Activated naive CD8-positive, alpha-beta T cell treated with anti-CD3 and anti-CD28 coated beads, Interleukin-2, amount 50 U/mL, for 24 hours (primary cell): ENCODE results near the gene ARSB.
"Not testable (repeated sequence)": the region's sequence is repeated elsewhere in the genome, so short reads cannot be mapped to it uniquely, and the experiment has no call there.

Source experiments
- ATAC-seq: fragments of 150-1000 bp; cut with Tn5 transposase; one replicate; pipeline ENCODE4 v1.10.0; 2021
- DNase-seq: peaks from one replicate; pipeline ENCODE4 v3.0.0; 2021
- H3K27ac Mint-ChIP-seq: one replicate; pipeline ENCODE4 v1.8.0; 2021; ENCODE audit warnings: mild to moderate bottlenecking, mixed read lengths
- H3K27me3 Mint-ChIP-seq: one replicate; pipeline ENCODE4 v1.8.0; 2021; ENCODE audit warnings: mixed read lengths
- H3K36me3 Mint-ChIP-seq: one replicate; pipeline ENCODE4 v1.8.0; 2021; ENCODE audit warnings: low read depth, mixed read lengths
- H3K4me1 Mint-ChIP-seq: one replicate; pipeline ENCODE4 v1.8.0; 2021; ENCODE audit warnings: mixed read lengths
- H3K4me3 Mint-ChIP-seq: one replicate; pipeline ENCODE4 v1.8.0; 2021; ENCODE audit warnings: mild to moderate bottlenecking, moderate library complexity, mixed read lengths
- H3K9me3 Mint-ChIP-seq: one replicate; pipeline ENCODE4 v1.8.0; 2021; ENCODE audit warnings: mixed read lengths

The ARSB gene

GRCh38 chr5:78777901-78778300, 207.2 kb downstream of the ARSB start:
- DNase-seq (no peak), ATAC-seq (no peak)
- Mint-ChIP-seq H3K9me3 (no peaks in the 10 kb centered on the region), H3K27me3 (no peaks in the 10 kb centered on the region), H3K4me1 (peaks cover 7% of the 10 kb centered on the region), H3K36me3 (peaks cover 20% of the 10 kb centered on the region), H3K4me3 (no peak overlapping the region), H3K27ac (no peak overlapping the region)

- ATAC-seq (peak; percentile 81), DNase-seq (no peak)
- Mint-ChIP-seq H3K4me3 (no peak overlapping the region), H3K27ac (no peak overlapping the region), H3K9me3 (no peaks in the 10 kb centered on the region), H3K4me1 (peaks cover 10% of the 10 kb centered on the region), H3K36me3 (peaks cover 19% of the 10 kb centered on the region), H3K27me3 (no peaks in the 10 kb centered on the region)
Observed at GRCh38 chr5:78776637-78777036, 208.5 kb downstream of the ARSB start.

GRCh38 chr5:78773655-78774054, 211.5 kb downstream of the ARSB start:
- no peak overlapping the region for H3K4me3 Mint-ChIP-seq
- no peaks in the 10 kb centered on the region for H3K36me3 Mint-ChIP-seq
- no peak for ATAC-seq
- H3K9me3 Mint-ChIP-seq, result no peaks in the 10 kb centered on the region
- no peaks in the 10 kb centered on the region for H3K27me3 Mint-ChIP-seq
- no peak for DNase-seq
- H3K27ac Mint-ChIP-seq, result no peak overlapping the region
- H3K4me1 Mint-ChIP-seq, result peaks cover 19% of the 10 kb centered on the region

- Mint-ChIP-seq H3K4me1 (peaks cover 17% of the 10 kb centered on the region), H3K27me3 (no peaks in the 10 kb centered on the region), H3K4me3 (no peak overlapping the region), H3K9me3 (no peaks in the 10 kb centered on the region), H3K27ac (no peak overlapping the region), H3K36me3 (no peaks in the 10 kb centered on the region)
- ATAC-seq, result no peak
- DNase-seq, result no peak
Observed at GRCh38 chr5:78771260-78772205, 213.6 kb downstream of the ARSB start.

- ATAC-seq, result no peak
- Mint-ChIP-seq H3K4me1 (peaks cover 12% of the 10 kb centered on the region), H3K4me3 (no peak overlapping the region), H3K36me3 (no peaks in the 10 kb centered on the region), H3K27me3 (no peaks in the 10 kb centered on the region), H3K9me3 (no peaks in the 10 kb centered on the region), H3K27ac (no peak overlapping the region)
- no peak for DNase-seq
Observed at GRCh38 chr5:78768781-78769380, 216.2 kb downstream of the ARSB start.

- no peak for DNase-seq
- Mint-ChIP-seq H3K4me3 (no peak overlapping the region), H3K27me3 (no peaks in the 10 kb centered on the region), H3K27ac (no peak overlapping the region), H3K4me1 (peaks cover 10% of the 10 kb centered on the region), H3K9me3 (no peaks in the 10 kb centered on the region), H3K36me3 (no peaks in the 10 kb centered on the region)
- ATAC-seq, result no peak
Observed at GRCh38 chr5:78766412-78766762, 218.7 kb downstream of the ARSB start.

GRCh38 chr5:78765756-78766411, 219.2 kb downstream of the ARSB start:
- no peaks in the 10 kb centered on the region for H3K27me3 Mint-ChIP-seq
- H3K4me3 Mint-ChIP-seq, result no peak overlapping the region
- ATAC-seq (no peak), DNase-seq (no peak)
- no peak overlapping the region for H3K27ac Mint-ChIP-seq
- peaks cover 7% of the 10 kb centered on the region for H3K4me1 Mint-ChIP-seq
- H3K36me3 Mint-ChIP-seq, result no peaks in the 10 kb centered on the region
- H3K9me3 Mint-ChIP-seq, result no peaks in the 10 kb centered on the region

- H3K9me3 Mint-ChIP-seq, result no peaks in the 10 kb centered on the region
- peaks cover 7% of the 10 kb centered on the region for H3K4me1 Mint-ChIP-seq
- H3K4me3 Mint-ChIP-seq, result no peak overlapping the region
- no peaks in the 10 kb centered on the region for H3K27me3 Mint-ChIP-seq
- no peaks in the 10 kb centered on the region for H3K36me3 Mint-ChIP-seq
- no peak overlapping the region for H3K27ac Mint-ChIP-seq
- no peak for DNase-seq
- no peak for ATAC-seq
Observed at GRCh38 chr5:78765116-78765515, 220.0 kb downstream of the ARSB start.

GRCh38 chr5:78763659-78764189, 221.4 kb downstream of the ARSB start:
- DNase-seq (no peak), ATAC-seq (no peak)
- peaks cover 8% of the 10 kb centered on the region for H3K4me1 Mint-ChIP-seq
- H3K27ac Mint-ChIP-seq, result no peak overlapping the region
- H3K27me3 Mint-ChIP-seq, result no peaks in the 10 kb centered on the region
- H3K36me3 Mint-ChIP-seq, result no peaks in the 10 kb centered on the region
- H3K9me3 Mint-ChIP-seq, result no peaks in the 10 kb centered on the region
- no peak overlapping the region for H3K4me3 Mint-ChIP-seq

- H3K27me3 Mint-ChIP-seq, H3K36me3 Mint-ChIP-seq, ATAC-seq, H3K4me3 Mint-ChIP-seq, H3K9me3 Mint-ChIP-seq, H3K27ac Mint-ChIP-seq, DNase-seq: not testable (repeated sequence)
- H3K4me1 Mint-ChIP-seq, result peaks cover 18% of the 10 kb centered on the region
Observed at GRCh38 chr5:78762743-78763142, 222.4 kb downstream of the ARSB start.

GRCh38 chr5:78761840-78762239, 223.3 kb downstream of the ARSB start:
- Mint-ChIP-seq H3K27ac (no peak overlapping the region), H3K4me3 (no peak overlapping the region), H3K4me1 (peaks cover 27% of the 10 kb centered on the region)

GRCh38 chr5:78760770-78761169, 224.3 kb downstream of the ARSB start:
- Mint-ChIP-seq H3K4me3 (no peak overlapping the region), H3K27me3 (no peaks in the 10 kb centered on the region), H3K36me3 (no peaks in the 10 kb centered on the region), H3K27ac (no peak overlapping the region), H3K9me3 (no peaks in the 10 kb centered on the region), H3K4me1 (peaks cover 30% of the 10 kb centered on the region)
- ATAC-seq (no peak), DNase-seq (no peak)

More at GRCh38 chr5:78761840-78762239, 223.3 kb downstream of the ARSB start:
- H3K9me3 Mint-ChIP-seq, result no peaks in the 10 kb centered on the region
- H3K27me3 Mint-ChIP-seq, result no peaks in the 10 kb centered on the region
- DNase-seq, result no peak
- no peaks in the 10 kb centered on the region for H3K36me3 Mint-ChIP-seq
- ATAC-seq, result no peak

- Mint-ChIP-seq H3K4me1 (peaks cover 30% of the 10 kb centered on the region), H3K4me3 (no peak overlapping the region), H3K36me3 (no peaks in the 10 kb centered on the region), H3K27ac (no peak overlapping the region), H3K27me3 (no peaks in the 10 kb centered on the region), H3K9me3 (no peaks in the 10 kb centered on the region)
- ATAC-seq (no peak), DNase-seq (no peak)
Observed at GRCh38 chr5:78760366-78760765, 224.7 kb downstream of the ARSB start.

GRCh38 chr5:78758169-78758839, 226.8 kb downstream of the ARSB start:
- no peaks in the 10 kb centered on the region for H3K36me3 Mint-ChIP-seq
- peak overlapping the region; percentile 52 for H3K27ac Mint-ChIP-seq
- no peaks in the 10 kb centered on the region for H3K27me3 Mint-ChIP-seq
- ATAC-seq, result peak; percentile 51
- peaks cover 30% of the 10 kb centered on the region for H3K4me1 Mint-ChIP-seq
- DNase-seq, result no peak
- H3K4me3 Mint-ChIP-seq, result no peak overlapping the region
- H3K9me3 Mint-ChIP-seq, result no peaks in the 10 kb centered on the region
